Measurements from ENCODE around the gene BRAF. TPM values are rescaled to one million over a fixed set of nuclear protein-coding genes. Genes with fewer than 3 reads are reported as not detected.

The BRAF gene
- total and polyA plus RNA-seq, 2 of the 8 experiments (the other 6 are each of a cell fraction or from before 2014, with no cell fraction given) = 11.4 to 32.6 TPM

DNA sequence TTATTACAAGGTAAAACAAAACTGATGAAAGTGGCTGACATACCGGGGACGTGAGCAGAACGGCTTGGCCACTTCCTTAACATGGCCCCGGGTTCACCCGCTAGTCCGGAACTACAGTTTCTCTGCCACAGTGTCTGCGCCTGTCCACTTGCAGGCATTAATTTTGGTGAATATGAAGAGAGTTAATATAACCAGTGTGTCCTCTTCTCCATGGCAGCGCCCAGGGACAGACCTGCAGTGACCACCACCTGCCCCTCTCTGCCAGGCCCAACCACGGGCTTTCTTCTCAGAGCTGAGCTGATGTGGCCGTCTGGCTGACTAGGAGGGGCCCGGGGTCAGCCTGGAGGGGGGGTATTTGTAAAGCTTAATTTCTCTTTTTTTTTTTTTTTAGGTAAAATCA is 229.3 kb downstream of the BRAF start (continued):
- TF ChIP-seq, protein P1, sequence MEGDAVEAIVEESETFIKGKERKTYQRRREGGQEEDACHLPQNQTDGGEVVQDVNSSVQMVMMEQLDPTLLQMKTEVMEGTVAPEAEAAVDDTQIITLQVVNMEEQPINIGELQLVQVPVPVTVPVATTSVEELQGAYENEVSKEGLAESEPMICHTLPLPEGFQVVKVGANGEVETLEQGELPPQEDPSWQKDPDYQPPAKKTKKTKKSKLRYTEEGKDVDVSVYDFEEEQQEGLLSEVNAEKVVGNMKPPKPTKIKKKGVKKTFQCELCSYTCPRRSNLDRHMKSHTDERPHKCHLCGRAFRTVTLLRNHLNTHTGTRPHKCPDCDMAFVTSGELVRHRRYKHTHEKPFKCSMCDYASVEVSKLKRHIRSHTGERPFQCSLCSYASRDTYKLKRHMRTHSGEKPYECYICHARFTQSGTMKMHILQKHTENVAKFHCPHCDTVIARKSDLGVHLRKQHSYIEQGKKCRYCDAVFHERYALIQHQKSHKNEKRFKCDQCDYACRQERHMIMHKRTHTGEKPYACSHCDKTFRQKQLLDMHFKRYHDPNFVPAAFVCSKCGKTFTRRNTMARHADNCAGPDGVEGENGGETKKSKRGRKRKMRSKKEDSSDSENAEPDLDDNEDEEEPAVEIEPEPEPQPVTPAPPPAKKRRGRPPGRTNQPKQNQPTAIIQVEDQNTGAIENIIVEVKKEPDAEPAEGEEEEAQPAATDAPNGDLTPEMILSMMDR (IDR thresholded peaks at IDR 0.05; ENCODE audit: control extremely low read depth in 1 of 3, insufficient read depth in 1 of 3, low read depth in 1 of 3, low read length in 3 of 3) = no peak
- TF ChIP-seq MAFK (IDR thresholded peaks at IDR 0.05; ENCODE audit: low read depth, low read length) = no peak
- TF ChIP-seq NRF1 (IDR thresholded peaks at IDR 0.05; ENCODE audit: low read depth, low read length) = no peak
- TF ChIP-seq, protein P2, sequence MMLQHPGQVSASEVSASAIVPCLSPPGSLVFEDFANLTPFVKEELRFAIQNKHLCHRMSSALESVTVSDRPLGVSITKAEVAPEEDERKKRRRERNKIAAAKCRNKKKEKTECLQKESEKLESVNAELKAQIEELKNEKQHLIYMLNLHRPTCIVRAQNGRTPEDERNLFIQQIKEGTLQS (IDR thresholded peaks at IDR 0.05; ENCODE audit: insufficient read depth, low read depth, low read length) = no peak
- TF ChIP-seq RAD21 (IDR thresholded peaks at IDR 0.05 in 1 of 2, conservative IDR thresholded peaks at IDR 0.05 in 1 of 2; ENCODE audit: low read depth in 2 of 2, low read length in 2 of 2) = no peak
- TF ChIP-seq CEBPB (IDR thresholded peaks at IDR 0.05; ENCODE audit: low read depth, low read length) = no peak
- TF ChIP-seq SP4 (IDR thresholded peaks at IDR 0.05; ENCODE audit: low read length) = no peak
- no peak for TF ChIP-seq CBX5 (IDR thresholded peaks at IDR 0.05; ENCODE audit: low read depth, low read length)
- TF ChIP-seq EZH2 (IDR thresholded peaks at IDR 0.05; ENCODE audit: low read depth, low read length, severe bottlenecking) = no peak
